OCI-LY7 (cell line): Measurements from ENCODE around the gene ATP6V0C. TPM values are rescaled to one million over a fixed set of nuclear protein-coding genes. Genes with fewer than 3 reads are reported as not detected.

Experiments
- BruUV-seq: library from RNA; stranded (reverse); fragments of 400-500 nt; replicated peaks from 2 replicates; lab custom pipeline; 2021; lab: Mats Ljungman, UMichigan
- CTCF ChIA-PET: fragments of 300-600 bp; sonication (Branson Sonifier 250); formaldehyde crosslinking; loops from one replicate; lab custom pipeline; 2022; ENCODE audit warnings: antibody characterized with exemption; ENCODE audit not compliant: unreplicated experiment; lab: Charles Lee
- POLR2A ChIA-PET: fragments of 300-600 bp; sonication (Branson Sonifier 250); formaldehyde crosslinking; loops from one replicate; lab custom pipeline; 2022; ENCODE audit warnings: antibody characterized with exemption; lab: Charles Lee
- DNase-seq: peaks from one replicate; pipeline ENCODE4 v3.0.0-alpha.2; 2015; ENCODE audit warnings: low spot score
- H2AFZ ChIP-seq: fragments of 200-600 bp; sonication (generic), shearing (Covaris generic); 2 replicates; pipeline ENCODE4 v1.6.1; 2014; ENCODE audit warnings: mild to moderate bottlenecking, antibody characterized with exemption, low read length, moderate library complexity
- H3K27ac ChIP-seq: fragments of 200-600 bp; sonication (generic); 2 replicates; pipeline ENCODE4 v1.5.1; 2014; ENCODE audit warnings: mixed run types, low read depth, mild to moderate bottlenecking, moderate library complexity, low read length, inconsistent platforms; ENCODE audit not compliant: poor library complexity, severe bottlenecking
- H3K36me3 ChIP-seq: fragments of 200-600 bp; sonication (generic); 2 replicates; pipeline ENCODE4 v1.6.1; 2014; ENCODE audit warnings: mild to moderate bottlenecking, antibody characterized with exemption, low read length, moderate library complexity, mixed read lengths; ENCODE audit not compliant: insufficient read depth
- H3K4me1 ChIP-seq: fragments of 200-600 bp; sonication (generic); 2 replicates; pipeline ENCODE4 v1.5.1; 2014; ENCODE audit warnings: mild to moderate bottlenecking, low read length; ENCODE audit not compliant: insufficient read depth, poor library complexity, severe bottlenecking
- H3K4me2 ChIP-seq: fragments of 200-600 bp; sonication (generic); 2 replicates; pipeline ENCODE4 v1.6.1; 2014; ENCODE audit warnings: mild to moderate bottlenecking, low read length
- H3K4me3 ChIP-seq: fragments of 200-600 bp; sonication (generic); 2 replicates; pipeline ENCODE4 v1.5.1; 2014; ENCODE audit warnings: mild to moderate bottlenecking, low read depth, low read length; ENCODE audit not compliant: poor library complexity, severe bottlenecking
- H3K79me2 ChIP-seq: fragments of 200-600 bp; sonication (generic); 2 replicates; pipeline ENCODE4 v1.6.1; 2016; ENCODE audit warnings: low read depth, mild to moderate bottlenecking, low read length, moderate library complexity, mixed read lengths; ENCODE audit not compliant: insufficient read depth
- H3K9me2 ChIP-seq: fragments of 200-600 bp; sonication (generic); 2 replicates; pipeline ENCODE4 v1.6.1; 2016; ENCODE audit warnings: mild to moderate bottlenecking, low read length, mixed read lengths; ENCODE audit not compliant: insufficient read depth
- H3K9me3 ChIP-seq: fragments of 200-600 bp; sonication (generic); 2 replicates; pipeline ENCODE4 v1.6.1; 2014; ENCODE audit warnings: mild to moderate bottlenecking, mixed run types, low read length, mixed read lengths
- H4K20me1 ChIP-seq: fragments of 200-600 bp; sonication (generic); 2 replicates; pipeline ENCODE4 v1.6.1; 2014; ENCODE audit warnings: mild to moderate bottlenecking, antibody characterized with exemption, low read length, moderate library complexity, mixed read lengths; ENCODE audit not compliant: insufficient read depth
- EZH2phosphoT487 ChIP-seq: fragments of 200-600 bp; sonication (generic); IDR thresholded peaks from 2 replicates; pipeline ENCODE4 v1.6.1; 2018; ENCODE audit warnings: low read depth, borderline replicate concordance, mild to moderate bottlenecking, mixed run types, antibody characterized with exemption, low read length, moderate library complexity, mixed read lengths
- intact Hi-C: fragments of 100-400 bp; cut with micrococcal nuclease; formaldehyde crosslinking; loops from one replicate; pipeline ENCODE4 v1.10.0; 2022; ENCODE audit not compliant: unreplicated experiment
- total RNA-seq, 2 experiments: library from RNA; depleted of rRNA in 1 of 2; stranded (reverse); fragments of >200 nt in 1 of 2; shearing (Covaris generic) in 1 of 2; gene quantifications; 2 replicates each; pipeline ENCODE4 v1.2.3, GENCODE V29; 2014 to 2022
- TF ChIP-seq, protein P1 (sequence below): fragments of 200-600 bp; sonication (generic); conservative IDR thresholded peaks from 2 replicates; pipeline ENCODE4 v1.5.1; 2014; ENCODE audit warnings: mild to moderate bottlenecking, antibody characterized with exemption, low read length, moderate library complexity, mixed read lengths

Gene ATP6V0C
- total RNA-seq, 2 experiments from 2014 or later: 16.4 to 94.3 TPM

DNA sequence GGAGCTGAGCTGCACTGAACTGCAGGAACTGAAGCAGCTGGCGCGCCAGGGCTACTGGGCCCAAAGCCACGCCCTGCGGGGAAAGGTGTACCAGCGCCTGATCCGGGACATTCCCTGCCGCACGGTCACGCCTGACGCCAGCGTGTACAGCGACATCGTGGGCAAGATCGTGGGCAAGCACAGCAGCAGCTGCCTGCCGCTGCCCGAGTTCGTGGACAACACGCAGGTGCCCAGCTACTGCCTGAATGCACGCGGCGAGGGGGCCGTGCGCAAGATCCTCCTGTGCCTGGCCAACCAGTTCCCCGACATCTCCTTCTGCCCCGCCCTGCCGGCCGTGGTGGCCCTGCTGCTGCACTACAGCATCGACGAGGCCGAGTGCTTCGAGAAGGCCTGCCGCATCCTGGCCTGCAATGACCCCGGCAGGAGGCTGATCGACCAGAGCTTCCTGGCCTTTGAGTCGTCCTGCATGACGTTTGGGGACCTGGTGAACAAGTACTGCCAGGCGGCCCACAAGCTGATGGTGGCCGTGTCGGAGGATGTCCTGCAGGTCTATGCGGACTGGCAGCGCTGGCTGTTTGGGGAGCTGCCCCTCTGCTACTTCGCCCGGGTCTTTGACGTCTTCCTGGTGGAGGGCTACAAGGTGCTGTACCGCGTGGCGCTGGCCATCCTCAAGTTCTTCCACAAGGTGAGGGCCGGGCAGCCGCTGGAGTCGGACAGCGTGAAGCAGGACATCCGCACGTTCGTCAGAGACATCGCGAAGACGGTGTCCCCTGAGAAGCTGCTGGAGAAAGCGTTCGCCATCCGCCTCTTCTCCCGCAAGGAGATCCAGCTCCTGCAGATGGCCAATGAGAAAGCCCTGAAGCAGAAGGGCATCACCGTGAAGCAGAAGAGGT lies 17.3 kb upstream of the ATP6V0C start:
- H3K4me2 ChIP-seq: no peak overlapping the region
- H2AFZ ChIP-seq: no peak overlapping the region
- no TSS peak for BruUV-seq
- ChIA-PET CTCF (no interaction called here), POLR2A (interaction anchor here (0.6 kb wide), 1 partner anchor 304 kb away, joined by 5 read pairs; no protein-coding TSS in a partner anchor)
- no peaks in the 10 kb centered on the region for H3K79me2 ChIP-seq
- H3K27ac ChIP-seq: no peak overlapping the region
- H3K9me2 ChIP-seq: no peaks in the 10 kb centered on the region
- H4K20me1 ChIP-seq: no peaks in the 10 kb centered on the region
- H3K36me3 ChIP-seq: peaks cover 23% of the 10 kb centered on the region
- H3K4me1 ChIP-seq: peaks cover 7% of the 10 kb centered on the region
- intact Hi-C loops: no loop called here
- H3K9me3 ChIP-seq: no peaks in the 10 kb centered on the region
- TF ChIP-seq EZH2phosphoT487: no peak
- TF ChIP-seq, protein P1, sequence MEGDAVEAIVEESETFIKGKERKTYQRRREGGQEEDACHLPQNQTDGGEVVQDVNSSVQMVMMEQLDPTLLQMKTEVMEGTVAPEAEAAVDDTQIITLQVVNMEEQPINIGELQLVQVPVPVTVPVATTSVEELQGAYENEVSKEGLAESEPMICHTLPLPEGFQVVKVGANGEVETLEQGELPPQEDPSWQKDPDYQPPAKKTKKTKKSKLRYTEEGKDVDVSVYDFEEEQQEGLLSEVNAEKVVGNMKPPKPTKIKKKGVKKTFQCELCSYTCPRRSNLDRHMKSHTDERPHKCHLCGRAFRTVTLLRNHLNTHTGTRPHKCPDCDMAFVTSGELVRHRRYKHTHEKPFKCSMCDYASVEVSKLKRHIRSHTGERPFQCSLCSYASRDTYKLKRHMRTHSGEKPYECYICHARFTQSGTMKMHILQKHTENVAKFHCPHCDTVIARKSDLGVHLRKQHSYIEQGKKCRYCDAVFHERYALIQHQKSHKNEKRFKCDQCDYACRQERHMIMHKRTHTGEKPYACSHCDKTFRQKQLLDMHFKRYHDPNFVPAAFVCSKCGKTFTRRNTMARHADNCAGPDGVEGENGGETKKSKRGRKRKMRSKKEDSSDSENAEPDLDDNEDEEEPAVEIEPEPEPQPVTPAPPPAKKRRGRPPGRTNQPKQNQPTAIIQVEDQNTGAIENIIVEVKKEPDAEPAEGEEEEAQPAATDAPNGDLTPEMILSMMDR: no peak
- no peak overlapping the region for H3K4me3 ChIP-seq
- no peak for DNase-seq

DNA sequence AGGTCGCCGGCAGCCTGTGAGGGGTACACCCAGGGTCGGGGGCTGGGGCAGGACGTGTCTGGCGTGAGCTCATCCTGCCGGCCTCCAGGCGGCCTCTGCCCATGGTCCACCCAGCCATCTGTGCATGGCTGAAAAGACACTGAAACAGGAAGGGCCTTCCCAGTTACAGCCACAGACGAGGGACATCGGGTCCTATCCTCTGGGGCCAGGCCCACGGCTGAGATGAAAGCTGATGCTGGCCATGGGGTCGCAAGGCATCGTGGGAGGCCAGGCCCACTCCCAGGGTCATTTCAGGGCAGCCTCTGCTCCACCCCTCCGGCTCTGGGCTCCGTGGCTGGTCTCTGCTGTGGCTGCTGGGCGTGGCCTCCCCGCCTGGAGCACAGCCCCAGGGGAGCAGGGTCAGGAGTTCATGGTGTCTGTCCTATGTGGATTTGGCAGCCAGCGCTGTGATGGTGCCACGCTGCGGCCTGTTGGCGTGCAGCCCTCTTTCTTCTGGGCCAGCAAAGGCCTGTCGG lies 16.6 kb upstream of the ATP6V0C start:
- BruUV-seq: no TSS peak
- no peaks in the 10 kb centered on the region for H4K20me1 ChIP-seq
- CTCF ChIA-PET: no interaction called here

More for the DNA sequence above, 16.6 kb upstream of the ATP6V0C start:
- POLR2A ChIA-PET: interaction anchor here (0.6 kb wide), 1 partner anchor 303 kb away, joined by 5 read pairs; no protein-coding TSS in a partner anchor
- DNase-seq: no peak
- H3K4me3 ChIP-seq: no peak overlapping the region
- no peak for TF ChIP-seq EZH2phosphoT487
- TF ChIP-seq, protein P1: no peak
- peaks cover 10% of the 10 kb centered on the region for H3K4me1 ChIP-seq
- no peak overlapping the region for H3K27ac ChIP-seq
- H2AFZ ChIP-seq: no peak overlapping the region
- peaks cover 28% of the 10 kb centered on the region for H3K36me3 ChIP-seq
- H3K9me3 ChIP-seq: no peaks in the 10 kb centered on the region
- no peaks in the 10 kb centered on the region for H3K9me2 ChIP-seq
- H3K79me2 ChIP-seq: no peaks in the 10 kb centered on the region
- H3K4me2 ChIP-seq: no peak overlapping the region
- intact Hi-C loops: no loop called here
